PC-3 (cell line): ENCODE data around the gene CD28. TPM values are rescaled to one million over a fixed set of nuclear protein-coding genes. Genes with fewer than 3 reads are reported as not detected.
"Not testable (repeated sequence)": the region's sequence is repeated elsewhere in the genome, so short reads cannot be mapped to it uniquely, and the experiment has no call there.

Experiments used
- ATAC-seq: fragments of 200-7000 bp; cut with Tn5 transposase; 2 replicates; pipeline ENCODE4 v1.9.1; 2020; ENCODE audit warnings: mild to moderate bottlenecking, moderate library complexity
- BruUV-seq: library from RNA; stranded (reverse); fragments of 400-500 nt; replicated peaks from 2 replicates; lab custom pipeline; 2021; lab: Mats Ljungman, UMichigan
- CTCF ChIA-PET: fragments of 300-600 bp; sonication (Branson Sonifier 250); formaldehyde crosslinking; loops from one replicate; lab custom pipeline; 2022; ENCODE audit warnings: antibody characterized with exemption; lab: Charles Lee
- POLR2A ChIA-PET: fragments of 300-600 bp; sonication (Branson Sonifier 250); formaldehyde crosslinking; loops from one replicate; lab custom pipeline; 2022; ENCODE audit warnings: antibody characterized with exemption; ENCODE audit not compliant: unreplicated experiment; lab: Charles Lee
- DNase-seq: peaks from one replicate; pipeline ENCODE4 v3.0.0-alpha.2; 2015
- H2AFZ ChIP-seq: fragments of 300-600 bp; sonication (generic); 2 replicates; pipeline ENCODE4 v1.6.0; 2016; ENCODE audit warnings: antibody characterized with exemption, low read length
- H3F3A ChIP-seq: fragments of 300-600 bp; sonication (generic); one replicate; pipeline ENCODE4 v1.6.0; 2017; ENCODE audit warnings: antibody characterized with exemption, low read length, control low read depth, mild to moderate bottlenecking; ENCODE audit not compliant: unreplicated experiment
- H3K27ac ChIP-seq: fragments of 300-600 bp; sonication (generic); 2 replicates; pipeline ENCODE4 v1.5.1; 2016; ENCODE audit warnings: mild to moderate bottlenecking, low read length
- H3K27me3 ChIP-seq: fragments of 300-600 bp; sonication (generic); 2 replicates; pipeline ENCODE4 v1.6.1; 2016; ENCODE audit warnings: low read length, mixed read lengths
- H3K36me3 ChIP-seq: fragments of 300-600 bp; sonication (generic); 2 replicates; pipeline ENCODE4 v1.6.1; 2016; ENCODE audit warnings: low read depth, mixed run types, low read length, mixed read lengths
- H3K4me1 ChIP-seq: fragments of 300-600 bp; sonication (generic); 2 replicates; pipeline ENCODE4 v1.5.1; 2016; ENCODE audit warnings: low read length; ENCODE audit not compliant: insufficient read depth
- H3K4me2 ChIP-seq: fragments of 300-600 bp; sonication (generic); 2 replicates; pipeline ENCODE4 v1.6.0; 2016; ENCODE audit warnings: low read length
- H3K4me3 ChIP-seq: fragments of 300-600 bp; sonication (generic); 2 replicates; pipeline ENCODE4 v1.5.1; 2016; ENCODE audit warnings: mild to moderate bottlenecking, low read length, mixed read lengths
- H3K79me2 ChIP-seq: fragments of 300-600 bp; sonication (generic); 2 replicates; pipeline ENCODE4 v1.6.1; 2017; ENCODE audit warnings: low read length, mixed read lengths
- H3K9ac ChIP-seq: fragments of 300-600 bp; sonication (generic); 2 replicates; pipeline ENCODE4 v1.6.0; 2016; ENCODE audit warnings: mild to moderate bottlenecking, low read length
- H3K9me2 ChIP-seq: fragments of 300-600 bp; sonication (generic); replicated peaks from 2 replicates; pipeline ENCODE4 v1.6.1; 2016; ENCODE audit warnings: mixed run types, low read length, mixed read lengths
- H3K9me3 ChIP-seq: fragments of 300-600 bp; sonication (generic); 2 replicates; pipeline ENCODE4 v1.6.1; 2016; ENCODE audit warnings: low read length, mixed read lengths
- H4K20me1 ChIP-seq: fragments of 300-600 bp; sonication (generic); 2 replicates; pipeline ENCODE4 v1.6.1; 2016; ENCODE audit warnings: low read length, mixed read lengths
- CTCF ChIP-seq: fragments of 300-600 bp; sonication (generic); conservative IDR thresholded peaks from 2 replicates; pipeline ENCODE4 v1.5.1; 2017; ENCODE audit warnings: antibody characterized with exemption, low read depth, mild to moderate bottlenecking, low read length
- EZH2 ChIP-seq: fragments of 300-600 bp; sonication (generic); IDR thresholded peaks from one replicate; pipeline ENCODE4 v1.6.1; 2017; ENCODE audit warnings: antibody characterized with exemption, mild to moderate bottlenecking, low read length; ENCODE audit not compliant: unreplicated experiment
- EZH2phosphoT487 ChIP-seq: fragments of 300-600 bp; sonication (generic); IDR thresholded peaks from 2 replicates; pipeline ENCODE4 v1.6.1; 2018; ENCODE audit warnings: mild to moderate bottlenecking, antibody characterized with exemption, low read length, borderline replicate concordance
- intact Hi-C: fragments of 100-400 bp; cut with micrococcal nuclease; formaldehyde crosslinking; loops from 2 replicates; pipeline ENCODE4 v1.9.0; 2023
- total RNA-seq: library from RNA; depleted of rRNA; stranded (reverse); fragments of >200 nt; gene quantifications from 2 replicates; pipeline ENCODE4 v1.2.3, GENCODE V29; 2014

CD28 gene
- total RNA-seq, 1 experiment from 2014 or later = not detected

- H3K27ac ChIP-seq = no peak overlapping the region
- H3K4me2 ChIP-seq = no peak overlapping the region
- peaks cover 5% of the 10 kb centered on the region; the same call in 1 of the 2 replicates for H3K4me1 ChIP-seq
- DNase-seq = no peak
- CTCF ChIA-PET = interaction anchor here (0.7 kb wide), 1 partner anchor 300 kb away, joined by 6 read pairs; no protein-coding TSS in a partner anchor
- no peaks in the 10 kb centered on the region for H3F3A ChIP-seq
- H3K9me3 ChIP-seq = no peaks in the 10 kb centered on the region
- POLR2A ChIA-PET = no interaction called here
- H2AFZ ChIP-seq = no peak overlapping the region
- intact Hi-C loops = no loop called here
- H3K36me3 ChIP-seq = no peaks in the 10 kb centered on the region
- no peak for ATAC-seq
- H3K4me3 ChIP-seq = no peak overlapping the region
- TF ChIP-seq EZH2phosphoT487 (no peak), EZH2 (no peak), CTCF (no peak)
- BruUV-seq = no TSS peak
- H4K20me1 ChIP-seq = no peaks in the 10 kb centered on the region
- no peaks in the 10 kb centered on the region for H3K9me2 ChIP-seq
- no peaks in the 10 kb centered on the region for H3K79me2 ChIP-seq
- no peaks in the 10 kb centered on the region for H3K27me3 ChIP-seq
- H3K9ac ChIP-seq = no peak overlapping the region
These were observed 70.6 kb downstream of the CD28 start for GRCh38 chr2:203777030-203777429.

- H3K79me2 ChIP-seq, CTCF ChIA-PET, H3K36me3 ChIP-seq, H3K9me2 ChIP-seq, H4K20me1 ChIP-seq, intact Hi-C loops, DNase-seq, H2AFZ ChIP-seq, H3K9me3 ChIP-seq, H3K27me3 ChIP-seq, H3K27ac ChIP-seq, ATAC-seq, H3K9ac ChIP-seq, H3K4me3 ChIP-seq, H3K4me2 ChIP-seq, BruUV-seq, H3F3A ChIP-seq: not testable (repeated sequence)
- POLR2A ChIA-PET = interaction anchor here (0.7 kb wide), 1 partner anchor 32 kb away, joined by 3 read pairs; no protein-coding TSS in a partner anchor
- H3K4me1 ChIP-seq = peaks cover 11% of the 10 kb centered on the region; the same call in 1 of the 2 replicates
These were observed 73.1 kb downstream of the CD28 start for GRCh38 chr2:203779477-203780073.

GRCh38 chr2:203780231-203780630 lies 73.8 kb downstream of the CD28 start:
- Histone ChIP-seq H3K9me3 (no peaks in the 10 kb centered on the region), H3K27me3 (no peaks in the 10 kb centered on the region), H3K9ac (no peak overlapping the region), H3K4me2 (no peak overlapping the region), H3K9me2 (no peaks in the 10 kb centered on the region), H4K20me1 (no peaks in the 10 kb centered on the region), H3K36me3 (no peaks in the 10 kb centered on the region), H3K4me3 (no peak overlapping the region), H2AFZ (no peak overlapping the region), H3K27ac (no peak overlapping the region), H3K79me2 (no peaks in the 10 kb centered on the region), H3F3A (no peaks in the 10 kb centered on the region), H3K4me1 (peaks cover 11% of the 10 kb centered on the region; the same call in 1 of the 2 replicates)
- ATAC-seq (no peak), DNase-seq (no peak)
- CTCF ChIA-PET = no interaction called here
- intact Hi-C loops = no loop called here
- BruUV-seq = no TSS peak
- POLR2A ChIA-PET = no interaction called here
- TF ChIP-seq CTCF (no peak), EZH2phosphoT487 (no peak), EZH2 (no peak)
